ENCODE data around the gene ABCB9. TPM values are rescaled to one million over a fixed set of nuclear protein-coding genes. Genes with fewer than 3 reads are reported as not detected.

The ABCB9 gene
- polyA plus RNA-seq, 1 donor from 2014 or later: 19.7 TPM

DNA sequence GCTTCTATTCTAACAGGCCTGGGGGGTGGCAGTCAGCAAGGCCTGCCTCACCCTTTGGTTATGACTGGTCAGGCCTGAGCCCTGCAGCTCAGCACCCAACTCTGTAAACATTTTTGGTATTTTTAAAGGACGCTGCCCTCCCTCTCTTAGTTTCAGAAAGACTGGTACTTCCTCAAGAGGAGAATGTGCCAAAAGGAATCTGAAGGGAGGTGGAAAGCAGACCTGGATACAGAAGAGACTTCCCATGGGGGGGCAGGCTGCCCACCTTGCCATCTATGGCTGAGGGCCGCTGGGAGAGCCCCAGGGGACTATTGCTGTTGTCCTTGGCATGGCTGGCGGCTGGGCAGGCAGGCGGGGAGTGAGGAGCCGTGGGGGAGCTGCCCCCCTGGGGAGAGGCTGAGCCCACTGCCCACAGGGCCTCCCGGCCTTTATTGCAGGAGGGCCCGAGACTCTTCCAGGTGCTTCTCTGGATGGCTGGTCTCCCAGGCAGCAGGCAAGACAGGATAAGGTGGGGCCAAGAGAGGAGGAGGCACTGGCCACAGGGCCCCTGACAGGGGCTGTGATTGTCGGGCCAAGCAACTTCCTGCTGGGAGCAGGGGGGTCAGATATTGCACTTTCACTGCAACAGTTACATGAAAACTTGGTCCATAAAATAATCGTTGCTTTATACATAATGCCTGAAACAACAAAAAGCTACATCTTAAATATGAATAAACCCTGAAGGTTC, 17.7 kb upstream of the ABCB9 start:
- Histone ChIP-seq H3K36me3 (ENCODE audit: insufficient read depth, low read length) (no peaks in the 10 kb centered on the region), H3K9ac (ENCODE audit: low read length) (no peak overlapping the region), H4K20me1 (ENCODE audit: insufficient read depth) (no peaks in the 10 kb centered on the region), H3K27ac (ENCODE audit: low read length) (no peak overlapping the region), H3F3A (ENCODE audit: insufficient read depth, low read length, poor library complexity, severe bottlenecking) (no peaks in the 10 kb centered on the region), H3K9me2 (ENCODE audit: insufficient read depth, low read length) (no peaks in the 10 kb centered on the region), H2AFZ (ENCODE audit: low read depth, low read length) (no peak overlapping the region), H3K9me3 (ENCODE audit: low read length) (no peaks in the 10 kb centered on the region), H3K27me3 (ENCODE audit: insufficient read depth, low read depth, low read length) (no peaks in the 10 kb centered on the region), H3K4me2 (ENCODE audit: low read length) (no peak overlapping the region), H3K79me2 (replicated peaks; ENCODE audit: insufficient read depth, low read length) (peaks cover 3% of the 10 kb centered on the region), H3K4me3 (ENCODE audit: low read length) (no peak overlapping the region)
- TF ChIP-seq, protein P1, sequence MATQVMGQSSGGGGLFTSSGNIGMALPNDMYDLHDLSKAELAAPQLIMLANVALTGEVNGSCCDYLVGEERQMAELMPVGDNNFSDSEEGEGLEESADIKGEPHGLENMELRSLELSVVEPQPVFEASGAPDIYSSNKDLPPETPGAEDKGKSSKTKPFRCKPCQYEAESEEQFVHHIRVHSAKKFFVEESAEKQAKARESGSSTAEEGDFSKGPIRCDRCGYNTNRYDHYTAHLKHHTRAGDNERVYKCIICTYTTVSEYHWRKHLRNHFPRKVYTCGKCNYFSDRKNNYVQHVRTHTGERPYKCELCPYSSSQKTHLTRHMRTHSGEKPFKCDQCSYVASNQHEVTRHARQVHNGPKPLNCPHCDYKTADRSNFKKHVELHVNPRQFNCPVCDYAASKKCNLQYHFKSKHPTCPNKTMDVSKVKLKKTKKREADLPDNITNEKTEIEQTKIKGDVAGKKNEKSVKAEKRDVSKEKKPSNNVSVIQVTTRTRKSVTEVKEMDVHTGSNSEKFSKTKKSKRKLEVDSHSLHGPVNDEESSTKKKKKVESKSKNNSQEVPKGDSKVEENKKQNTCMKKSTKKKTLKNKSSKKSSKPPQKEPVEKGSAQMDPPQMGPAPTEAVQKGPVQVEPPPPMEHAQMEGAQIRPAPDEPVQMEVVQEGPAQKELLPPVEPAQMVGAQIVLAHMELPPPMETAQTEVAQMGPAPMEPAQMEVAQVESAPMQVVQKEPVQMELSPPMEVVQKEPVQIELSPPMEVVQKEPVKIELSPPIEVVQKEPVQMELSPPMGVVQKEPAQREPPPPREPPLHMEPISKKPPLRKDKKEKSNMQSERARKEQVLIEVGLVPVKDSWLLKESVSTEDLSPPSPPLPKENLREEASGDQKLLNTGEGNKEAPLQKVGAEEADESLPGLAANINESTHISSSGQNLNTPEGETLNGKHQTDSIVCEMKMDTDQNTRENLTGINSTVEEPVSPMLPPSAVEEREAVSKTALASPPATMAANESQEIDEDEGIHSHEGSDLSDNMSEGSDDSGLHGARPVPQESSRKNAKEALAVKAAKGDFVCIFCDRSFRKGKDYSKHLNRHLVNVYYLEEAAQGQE (IDR thresholded peaks at IDR 0.05; ENCODE audit: borderline replicate concordance): no peak
- TF ChIP-seq MXI1 (conservative IDR thresholded peaks at IDR 0.05; ENCODE audit: poor library complexity, severe bottlenecking): no peak
- TF ChIP-seq RAD21 (conservative IDR thresholded peaks at IDR 0.05): no peak
- no peak for TF ChIP-seq EP300 (conservative IDR thresholded peaks at IDR 0.05; ENCODE audit: poor library complexity, severe bottlenecking)
- no peak for TF ChIP-seq EZH2 (IDR thresholded peaks at IDR 0.05; ENCODE audit: borderline replicate concordance, insufficient read depth, low read length, poor library complexity, severe bottlenecking)
- TF ChIP-seq, protein P2, sequence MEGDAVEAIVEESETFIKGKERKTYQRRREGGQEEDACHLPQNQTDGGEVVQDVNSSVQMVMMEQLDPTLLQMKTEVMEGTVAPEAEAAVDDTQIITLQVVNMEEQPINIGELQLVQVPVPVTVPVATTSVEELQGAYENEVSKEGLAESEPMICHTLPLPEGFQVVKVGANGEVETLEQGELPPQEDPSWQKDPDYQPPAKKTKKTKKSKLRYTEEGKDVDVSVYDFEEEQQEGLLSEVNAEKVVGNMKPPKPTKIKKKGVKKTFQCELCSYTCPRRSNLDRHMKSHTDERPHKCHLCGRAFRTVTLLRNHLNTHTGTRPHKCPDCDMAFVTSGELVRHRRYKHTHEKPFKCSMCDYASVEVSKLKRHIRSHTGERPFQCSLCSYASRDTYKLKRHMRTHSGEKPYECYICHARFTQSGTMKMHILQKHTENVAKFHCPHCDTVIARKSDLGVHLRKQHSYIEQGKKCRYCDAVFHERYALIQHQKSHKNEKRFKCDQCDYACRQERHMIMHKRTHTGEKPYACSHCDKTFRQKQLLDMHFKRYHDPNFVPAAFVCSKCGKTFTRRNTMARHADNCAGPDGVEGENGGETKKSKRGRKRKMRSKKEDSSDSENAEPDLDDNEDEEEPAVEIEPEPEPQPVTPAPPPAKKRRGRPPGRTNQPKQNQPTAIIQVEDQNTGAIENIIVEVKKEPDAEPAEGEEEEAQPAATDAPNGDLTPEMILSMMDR (IDR thresholded peaks at IDR 0.05; ENCODE audit: poor library complexity, severe bottlenecking): no peak
- TF ChIP-seq TAF1 (IDR thresholded peaks at IDR 0.05; ENCODE audit: low read depth): no peak
- no peak for TF ChIP-seq POLR2AphosphoS5 (IDR thresholded peaks at IDR 0.05)
- TF ChIP-seq SMC3 (conservative IDR thresholded peaks at IDR 0.05; ENCODE audit: poor library complexity): no peak

DNA sequence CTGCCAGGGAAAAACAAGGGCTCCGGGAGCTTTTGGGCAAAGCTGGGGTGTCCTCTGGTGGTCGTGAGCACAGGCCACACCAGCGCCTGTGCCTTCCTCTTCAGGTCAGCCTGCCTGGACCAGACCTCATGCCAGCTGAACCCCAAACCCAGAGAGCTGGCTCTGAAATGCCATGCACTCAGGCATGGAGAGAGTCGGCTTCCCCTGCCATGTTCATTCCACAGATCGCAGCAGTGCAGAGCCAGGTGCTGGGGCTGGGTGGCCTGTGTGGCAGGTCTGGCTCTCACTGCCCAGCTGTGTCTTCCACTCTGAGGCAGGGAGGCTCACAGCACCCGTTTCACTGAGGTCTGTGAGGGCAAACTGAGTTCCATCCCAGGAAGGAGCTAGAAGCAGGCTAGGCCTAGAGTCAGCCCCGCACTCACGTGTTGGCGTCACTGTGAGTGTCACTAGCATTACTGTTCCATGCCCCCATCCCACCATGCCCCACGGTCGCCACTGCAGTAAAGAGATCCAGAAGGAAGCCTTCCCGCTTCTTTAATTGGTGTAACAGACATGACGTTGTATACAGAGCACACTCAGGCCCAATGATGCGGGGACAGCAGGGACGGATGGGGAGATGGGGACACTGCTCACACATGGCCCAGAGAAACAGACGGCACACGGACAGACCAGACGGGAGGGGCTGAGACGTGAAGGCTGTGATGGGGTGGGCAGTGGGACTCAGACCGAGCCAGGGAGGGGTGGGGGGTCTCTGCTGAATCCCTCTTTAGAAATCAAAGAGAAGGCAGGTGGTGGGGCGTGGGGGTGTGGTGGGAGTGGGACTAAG, 16.9 kb upstream of the ABCB9 start:
- Histone ChIP-seq H3K36me3 (ENCODE audit: insufficient read depth, low read length) (no peaks in the 10 kb centered on the region), H4K20me1 (ENCODE audit: insufficient read depth) (no peaks in the 10 kb centered on the region), H2AFZ (ENCODE audit: low read depth, low read length) (no peak overlapping the region), H3K9me2 (ENCODE audit: insufficient read depth, low read length) (no peaks in the 10 kb centered on the region), H3K27me3 (ENCODE audit: insufficient read depth, low read depth, low read length) (no peaks in the 10 kb centered on the region), H3K9ac (ENCODE audit: low read length) (no peak overlapping the region), H3K79me2 (replicated peaks; ENCODE audit: insufficient read depth, low read length) (peaks cover 3% of the 10 kb centered on the region), H3K4me3 (ENCODE audit: low read length) (no peak overlapping the region), H3K27ac (ENCODE audit: low read length) (no peak overlapping the region), H3K4me2 (ENCODE audit: low read length) (no peak overlapping the region), H3F3A (ENCODE audit: insufficient read depth, low read length, poor library complexity, severe bottlenecking) (no peaks in the 10 kb centered on the region), H3K9me3 (ENCODE audit: low read length) (no peaks in the 10 kb centered on the region)
- TF ChIP-seq POLR2AphosphoS5 (IDR thresholded peaks at IDR 0.05) (no peak), TAF1 (IDR thresholded peaks at IDR 0.05; ENCODE audit: low read depth) (no peak), RAD21 (conservative IDR thresholded peaks at IDR 0.05) (no peak), MXI1 (conservative IDR thresholded peaks at IDR 0.05; ENCODE audit: poor library complexity, severe bottlenecking) (no peak), SMC3 (conservative IDR thresholded peaks at IDR 0.05; ENCODE audit: poor library complexity) (no peak), EZH2 (IDR thresholded peaks at IDR 0.05; ENCODE audit: borderline replicate concordance, insufficient read depth, low read length, poor library complexity, severe bottlenecking) (no peak), EP300 (conservative IDR thresholded peaks at IDR 0.05; ENCODE audit: poor library complexity, severe bottlenecking) (no peak)
- TF ChIP-seq, protein P2 (IDR thresholded peaks at IDR 0.05; ENCODE audit: poor library complexity, severe bottlenecking): no peak
- TF ChIP-seq, protein P1 (IDR thresholded peaks at IDR 0.05; ENCODE audit: borderline replicate concordance): no peak
